Right lobe of liver (tissue), 4 donors: ENCODE results near the gene MYEOV.

Source experiments
- CTCF ChIP-seq, 4 donors: fragments of 200-600 bp in 3 of 4; fragments of 450-650 bp in 1 of 4; IDR thresholded peaks; one replicate each; pipeline versions ENCODE4 v1.5.1 to v1.8.0; 2016 to 2022; ENCODE audit warnings: antibody characterized with exemption in 4 of 4, mild to moderate bottlenecking in 2 of 4
- POLR2A ChIP-seq: fragments of 450-650 bp; IDR thresholded peaks from one replicate; pipeline ENCODE4 v1.6.1; 2017; ENCODE audit warnings: antibody characterized with exemption, mild to moderate bottlenecking
- donor health status: DM: no; HTN: no; CAD: no.
- donor health status: DM: no; HTN: no; CAD: no.
- donor health status: DM: no; HTN: yes; CAD: no.

GRCh38 chr11:69335007-69335780 lies 41.2 kb downstream of the MYEOV start:
- TF ChIP-seq POLR2A: no peak
- no peak for TF ChIP-seq CTCF (IDR thresholded peaks at IDR 0.05)
